Adipose tissue (tissue), 3 donors: ENCODE results near the gene SLC20A1. TPM values are rescaled to one million over a fixed set of nuclear protein-coding genes. Genes with fewer than 3 reads are reported as not detected.
"Not testable (repeated sequence)": the region's sequence is repeated elsewhere in the genome, so short reads cannot be mapped to it uniquely, and the experiment has no call there.

Experiments used
- H3K27ac ChIP-seq: one replicate; pipeline ENCODE4 v1.5.1; 2013; ENCODE audit warnings: low read depth, low read length
- WGBS, 3 donors: extraction: QIAGEN DNeasy Blood & Tissue Kit; methylation state at CpG; one replicate each; pipeline ENCODE4 v1.1.7; 2013; 5-methylcytosine and 5-hydroxymethylcytosine counted together
- polyA plus RNA-seq, 3 donors: library from polyadenylated mRNA; stranded (reverse); fragments of 200-250 nt; gene quantifications; one replicate each; pipeline ENCODE4 v1.2.3, GENCODE V29; 2013
- donor health status: healthy with polysubstance abuse.
- donor health status: Bipolar disorder and iron deficiency.
- donor health status: healthy.

Gene SLC20A1
- polyA plus RNA-seq, 3 donors = 19.5 to 33.7 (median 31.3) TPM

- H3K27ac ChIP-seq = no peak overlapping the region
- WGBS, 3 donors = 76 to 92% (median 84%) methylated on average over 8 of the region's 8 CpGs
Observed at GRCh38 chr2:112665113-112665780, 19.5 kb downstream of the SLC20A1 start.

DNA sequence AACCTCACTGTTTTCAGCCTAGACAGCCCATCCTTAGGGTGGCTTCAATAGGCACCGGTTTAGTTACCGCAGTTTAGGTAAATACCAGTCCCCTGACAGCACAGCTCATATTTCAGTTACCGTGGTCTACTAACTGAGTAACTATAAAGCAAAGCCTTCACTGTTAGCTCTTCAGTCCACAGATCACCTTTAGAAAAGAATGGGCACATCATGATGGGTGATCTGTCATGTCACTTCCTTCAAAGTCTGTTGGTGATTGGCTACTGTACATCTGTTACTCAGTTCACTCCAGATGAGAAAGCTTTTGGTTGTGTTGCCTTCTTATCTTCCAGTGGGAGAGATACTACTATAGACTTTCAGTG is 21.0 kb downstream of the SLC20A1 start:
- H3K27ac ChIP-seq = no peak overlapping the region

DNA sequence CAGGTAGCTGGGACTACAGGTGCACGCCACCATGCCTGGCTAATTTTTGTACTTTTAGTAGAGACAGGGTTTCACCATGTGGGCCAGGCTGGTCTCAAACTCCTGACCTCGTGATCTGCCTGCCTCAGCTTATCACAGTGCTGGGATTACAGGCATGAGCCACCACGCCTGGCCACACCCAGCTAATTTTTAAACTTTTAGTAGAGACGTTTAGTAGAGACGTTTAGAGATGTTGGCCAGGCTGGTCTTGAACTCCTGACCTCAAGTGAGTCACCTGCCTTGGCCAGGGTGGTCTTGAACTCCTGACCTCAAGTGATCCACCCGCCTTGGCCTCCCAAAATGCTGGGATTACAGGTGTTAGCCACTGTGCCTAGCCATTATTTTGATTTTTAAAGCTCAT is 21.8 kb downstream of the SLC20A1 start:
- not testable (repeated sequence) for H3K27ac ChIP-seq
- WGBS, 3 donors = 84 to 89% (median 86%) methylated on average over 6 of the region's 6 CpGs

More for the DNA sequence above, 21.0 kb downstream of the SLC20A1 start:
- WGBS, 3 donors = 79 to 88% (median 85%) methylated on average over 3 of the region's 3 CpGs

DNA sequence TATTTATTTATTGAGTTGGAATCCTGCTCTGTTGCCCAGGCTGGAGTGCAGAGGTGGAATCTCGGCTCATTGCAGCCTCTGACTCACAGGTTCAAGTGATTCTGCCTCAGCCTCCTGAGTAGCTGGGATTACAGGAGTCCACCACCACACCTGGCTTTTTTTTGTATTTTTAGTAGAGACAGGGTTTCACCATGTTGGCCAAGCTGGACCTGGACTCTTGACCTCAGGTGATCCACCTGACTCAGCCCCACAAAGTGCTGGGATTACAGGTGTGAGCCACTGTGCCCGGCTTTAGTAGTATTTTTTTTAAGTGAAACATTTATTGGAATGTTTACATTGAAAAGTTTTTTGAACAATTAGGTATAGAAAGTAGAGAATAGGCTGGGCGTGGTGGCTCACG is 23.9 kb downstream of the SLC20A1 start:
- WGBS, 3 donors = 92 to 96% (median 94%) methylated on average over 4 of the region's 4 CpGs
- H3K27ac ChIP-seq = no peak overlapping the region

DNA sequence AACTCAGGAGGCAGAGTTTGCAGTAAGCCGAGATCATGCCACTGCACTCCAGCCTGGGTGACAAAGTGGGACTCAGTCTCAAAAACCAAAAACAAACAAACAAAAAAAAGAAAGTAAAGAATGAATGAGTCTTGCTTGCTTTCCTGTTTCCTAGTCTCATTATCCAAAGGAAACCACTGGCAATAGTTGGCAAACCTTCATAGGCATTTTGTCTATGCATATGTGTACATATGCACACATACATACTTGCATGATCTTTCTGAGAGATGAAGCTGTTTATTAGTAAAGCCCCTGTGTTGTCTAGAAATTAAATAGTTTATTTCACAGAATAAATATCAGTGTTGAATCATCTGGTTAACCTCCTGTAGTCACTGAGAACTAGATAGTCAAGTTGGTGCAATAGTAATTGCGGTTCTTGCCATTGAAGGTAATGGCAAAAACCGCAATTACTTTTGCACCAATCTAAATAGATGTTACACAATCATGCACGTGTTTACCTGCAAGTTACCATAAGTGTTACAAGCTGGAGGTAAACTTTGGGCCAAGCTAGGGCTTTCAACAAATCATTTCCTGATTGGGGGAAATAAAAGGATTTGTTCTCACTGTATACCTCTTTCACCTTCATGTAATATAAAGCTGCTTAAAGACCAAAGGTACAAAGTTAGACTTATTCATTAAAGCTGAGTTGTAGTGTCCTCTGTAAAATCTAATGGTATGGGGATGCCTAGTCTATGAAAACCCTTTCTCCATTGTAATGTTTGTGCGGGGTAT is 24.7 kb downstream of the SLC20A1 start:
- no peak overlapping the region for H3K27ac ChIP-seq
- WGBS, 3 donors = 79 to 81% (median 81%) methylated on average over 5 of the region's 5 CpGs

DNA sequence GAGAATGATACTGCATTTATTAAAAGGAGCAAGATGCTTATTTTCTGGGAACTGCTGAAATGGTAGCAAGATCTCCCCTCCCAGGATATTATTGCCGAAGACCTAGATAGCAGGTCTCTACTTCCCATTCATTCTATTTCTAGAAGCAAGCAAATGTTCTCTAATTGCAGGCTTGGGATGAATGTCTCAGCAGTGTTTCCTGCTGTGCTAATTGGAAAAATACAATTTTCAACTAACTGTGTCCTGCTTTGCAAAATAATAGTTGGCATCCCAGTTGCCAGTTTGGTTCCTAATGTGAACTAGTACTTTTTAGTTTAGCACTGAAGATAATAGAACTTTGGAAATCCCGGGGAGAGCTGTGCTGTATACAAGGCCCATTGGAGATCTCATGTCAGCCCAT is 26.1 kb downstream of the SLC20A1 start:
- H3K27ac ChIP-seq = no peak overlapping the region
- 73 to 79% (median 76%) methylated on average over 2 of the region's 2 CpGs for WGBS, 3 donors

GRCh38 chr2:112673008-112673407 is 27.3 kb downstream of the SLC20A1 start:
- H3K27ac ChIP-seq = no peak overlapping the region
- WGBS, 3 donors = 97 to 100% (median 100%) methylated on average over 1 of the region's 1 CpG

DNA sequence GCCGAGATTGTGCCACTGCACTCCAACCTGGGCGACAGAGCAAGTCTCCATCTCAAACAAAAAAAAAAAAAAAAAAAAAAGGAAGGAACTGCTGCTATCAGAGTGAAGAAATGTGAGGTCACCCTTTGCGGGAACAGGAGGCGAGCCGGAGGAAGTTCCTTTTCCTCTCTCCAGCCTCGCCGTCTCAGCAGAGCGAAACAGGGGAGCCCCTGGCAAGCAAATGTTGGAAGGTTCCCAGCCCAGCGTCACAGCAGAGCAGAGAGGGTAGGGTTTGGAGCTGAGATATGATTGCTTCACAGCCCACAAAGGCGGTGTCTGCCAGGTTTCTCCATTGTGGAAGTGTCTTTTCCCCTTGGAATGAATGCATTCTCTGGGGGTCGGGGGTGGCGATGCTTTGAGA is 28.5 kb downstream of the SLC20A1 start:
- H3K27ac ChIP-seq = no peak overlapping the region
- WGBS, 3 donors = 31 to 62% (median 31%) methylated on average over 12 of the region's 12 CpGs

- H3K27ac ChIP-seq = no peak overlapping the region
- WGBS, 3 donors = 42 to 69% (median 57%) methylated on average over 3 of the region's 3 CpGs
Observed at GRCh38 chr2:112679484-112679883, 33.7 kb downstream of the SLC20A1 start.

DNA sequence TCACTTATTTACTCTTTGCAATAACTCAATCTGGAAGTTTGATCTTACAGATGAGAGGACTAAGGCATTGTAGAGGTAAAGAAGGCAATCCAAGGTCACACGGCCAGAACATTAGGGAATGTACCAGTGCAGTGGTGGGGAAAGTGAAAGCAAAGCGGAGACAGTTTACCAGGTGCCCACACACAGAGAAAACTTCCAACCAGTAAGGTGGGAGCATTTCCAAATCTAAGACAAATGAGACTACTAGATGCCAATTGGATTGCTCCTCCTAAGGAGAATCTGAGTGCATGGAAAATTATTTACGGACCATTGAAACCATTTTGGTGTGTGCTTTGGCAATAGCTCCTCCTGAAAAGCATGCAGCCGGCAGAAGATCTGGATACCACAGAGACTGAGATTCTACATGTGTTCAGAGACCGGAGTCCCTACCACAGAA is 34.9 kb downstream of the SLC20A1 start:
- WGBS, 3 donors = 76 to 79% (median 78%) methylated on average over 5 of the region's 5 CpGs
- no peak overlapping the region for H3K27ac ChIP-seq

DNA sequence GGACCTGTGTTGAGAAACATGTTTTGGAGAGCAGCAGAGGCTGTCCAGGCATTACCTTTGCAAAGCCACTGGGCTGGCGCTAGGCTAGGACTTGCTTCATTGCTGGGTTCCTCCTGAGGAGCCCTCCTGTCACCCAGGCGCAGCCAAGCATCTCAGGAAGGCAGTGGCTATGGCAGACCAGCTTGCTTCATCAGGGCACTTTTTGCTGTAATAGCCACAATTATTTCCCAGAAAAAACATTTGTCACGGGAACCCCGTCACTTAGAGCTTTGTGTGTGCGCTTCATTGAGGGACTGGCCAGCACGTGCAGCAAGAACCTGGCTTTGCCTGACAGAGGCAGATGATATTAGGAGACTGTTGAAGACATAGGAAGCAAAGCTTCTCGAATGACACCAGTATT is 36.4 kb downstream of the SLC20A1 start:
- H3K27ac ChIP-seq = no peak overlapping the region
- 53 to 79% (median 68%) methylated on average over 7 of the region's 7 CpGs for WGBS, 3 donors

DNA sequence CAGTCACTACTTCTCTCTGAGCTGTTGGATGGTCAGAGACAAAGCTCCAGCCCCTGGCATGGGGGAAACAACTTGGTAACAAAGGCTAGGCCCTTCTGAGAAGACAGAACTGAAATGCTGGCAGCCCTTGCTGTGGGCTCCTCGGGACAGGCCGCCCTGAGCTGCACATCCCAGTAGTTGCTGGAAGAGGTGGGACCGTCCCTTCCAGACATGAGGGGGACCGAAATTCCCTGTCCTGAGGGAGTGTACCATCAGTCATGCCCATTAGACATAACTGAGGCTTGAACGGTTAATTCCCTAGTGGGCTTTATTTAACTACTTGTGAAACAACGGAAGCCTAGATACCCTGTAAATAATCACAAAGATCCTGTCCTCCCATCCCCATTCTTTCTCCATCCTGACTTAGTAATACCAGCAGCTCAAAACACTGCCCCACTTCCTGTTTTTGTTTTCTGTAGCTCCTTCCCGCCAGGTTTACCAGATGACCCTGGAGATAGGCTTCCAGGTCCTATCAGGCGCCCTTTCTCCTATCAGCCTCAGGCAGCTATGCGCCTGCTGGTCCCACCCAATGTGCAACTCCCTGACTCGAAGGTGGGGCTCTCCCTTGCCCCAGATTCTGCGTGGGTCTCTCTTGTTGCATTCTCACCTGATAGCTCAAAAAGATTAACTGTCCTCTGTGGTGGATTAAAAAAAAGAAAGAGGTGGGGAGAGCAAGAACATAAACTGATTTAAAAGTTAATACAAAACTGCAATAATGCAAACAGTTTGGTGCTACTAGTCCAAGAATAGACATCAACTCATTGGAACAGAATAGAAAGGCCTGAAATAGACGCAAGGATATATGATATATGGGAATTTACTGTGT is 38.0 kb downstream of the SLC20A1 start:
- H3K27ac ChIP-seq = no peak overlapping the region
- WGBS, 3 donors = 69 to 81% (median 74%) methylated on average over 12 of the region's 12 CpGs

GRCh38 chr2:112684415-112684775 is 38.7 kb downstream of the SLC20A1 start:
- WGBS, 3 donors = 58 to 72% (median 69%) methylated on average over 3 of the region's 3 CpGs
- H3K27ac ChIP-seq = no peak overlapping the region

DNA sequence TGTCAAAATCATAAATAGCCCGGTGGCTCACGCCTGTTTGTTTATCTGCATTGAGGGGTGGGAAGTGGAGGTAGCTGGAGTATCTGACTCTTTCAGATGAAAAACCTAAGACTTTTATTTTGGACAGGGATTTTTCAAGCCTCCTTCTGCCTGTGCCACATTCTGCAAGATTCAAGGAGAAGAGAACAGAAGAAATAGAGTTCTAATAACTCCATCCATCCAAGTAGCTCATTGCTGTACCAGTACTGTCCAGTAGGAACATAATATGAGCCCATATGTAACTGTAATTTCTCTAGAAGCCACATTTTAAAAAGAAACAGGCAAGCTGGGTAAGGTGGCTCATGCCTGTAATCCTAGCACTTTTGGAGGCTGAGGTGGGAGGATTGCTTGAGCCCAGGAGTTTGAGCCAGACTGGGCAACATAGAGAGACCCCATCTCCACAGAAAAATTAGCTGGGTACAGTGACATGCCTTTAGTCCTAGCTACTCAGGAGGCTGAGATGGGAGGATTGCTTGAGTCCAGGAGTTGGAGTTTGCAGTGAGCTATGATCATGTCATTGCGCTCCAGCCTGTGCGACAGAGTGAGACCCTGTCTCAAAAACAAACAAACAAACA is 39.6 kb downstream of the SLC20A1 start:
- no peak overlapping the region for H3K27ac ChIP-seq
- WGBS, 3 donors = 86 to 91% (median 87%) methylated on average over 4 of the region's 4 CpGs

DNA sequence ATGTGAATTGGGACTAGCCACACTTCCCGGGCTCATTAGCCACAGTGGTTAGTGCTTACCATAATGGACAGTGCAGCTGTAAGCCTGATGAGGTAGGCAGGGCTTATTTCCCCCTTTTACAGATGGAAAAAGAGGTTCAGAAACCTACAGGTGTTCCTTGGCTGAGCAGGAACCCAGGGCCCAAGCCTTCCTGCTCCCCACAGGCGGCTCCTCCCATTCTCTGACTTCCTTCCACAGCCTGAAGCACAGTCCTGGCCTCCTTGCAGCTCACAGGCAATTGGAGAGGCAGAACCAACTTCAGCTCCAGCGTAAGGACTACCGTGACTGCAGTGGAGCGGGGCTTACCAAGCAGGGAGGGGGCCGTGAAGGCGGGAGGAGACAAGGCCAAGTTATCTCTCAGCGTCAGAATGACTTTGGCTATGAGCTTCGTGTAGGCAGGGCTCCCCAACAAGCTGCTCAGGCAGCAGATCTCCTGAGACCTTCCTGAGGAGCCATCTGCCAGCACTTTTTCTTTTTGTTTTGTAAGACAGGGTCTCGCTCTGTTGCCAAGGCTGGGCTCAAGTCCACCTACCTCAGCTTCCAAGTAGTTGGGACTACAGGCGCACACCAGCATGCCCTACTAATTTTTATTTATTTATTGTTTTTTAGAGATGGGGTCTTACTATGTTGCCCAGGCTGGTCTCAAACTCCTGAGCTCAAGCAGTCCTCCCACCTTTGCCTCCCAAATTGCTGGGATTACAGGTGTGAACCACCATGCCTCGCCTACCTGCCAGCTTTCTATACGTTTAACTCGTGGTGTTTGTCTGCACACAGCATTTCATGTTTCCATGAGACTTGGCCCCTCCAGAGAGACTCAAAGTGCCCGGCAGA is 40.8 kb downstream of the SLC20A1 start:
- WGBS, 3 donors = 67 to 79% (median 68%) methylated on average over 15 of the region's 15 CpGs
- no peak overlapping the region for H3K27ac ChIP-seq

DNA sequence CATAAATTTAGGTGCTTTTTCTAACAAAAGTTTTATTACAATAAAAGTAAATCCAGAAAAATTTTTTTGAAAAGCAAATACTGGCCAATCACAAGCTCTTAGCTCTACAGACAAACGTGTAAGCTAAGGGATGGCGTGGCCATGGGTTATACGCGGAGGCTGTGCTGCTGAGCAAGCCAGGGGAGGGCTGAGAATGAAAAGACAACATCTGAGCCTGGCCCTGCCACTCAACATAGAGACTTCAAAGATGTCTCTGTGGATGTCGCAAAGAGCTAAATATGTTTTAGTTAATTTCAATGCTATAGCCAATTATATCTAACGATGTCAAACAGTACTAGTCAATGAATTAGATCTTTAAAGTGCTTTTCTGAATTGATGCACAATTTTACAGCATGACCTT is 41.8 kb downstream of the SLC20A1 start:
- H3K27ac ChIP-seq = no peak overlapping the region
- 78 to 92% (median 91%) methylated on average over 6 of the region's 6 CpGs for WGBS, 3 donors

- 86 to 89% (median 88%) methylated on average over 14 of the region's 14 CpGs for WGBS, 3 donors
- H3K27ac ChIP-seq = no peak overlapping the region
Observed at GRCh38 chr2:112688086-112688880, 42.5 kb downstream of the SLC20A1 start.
